ENCODE results near the gene MYOG. TPM values are rescaled to one million over a fixed set of nuclear protein-coding genes. Genes with fewer than 3 reads are reported as not detected.

Gene MYOG
- 1.6 TPM for polyA plus RNA-seq (2013, experiment 1 of 2; ENCODE audit: insufficient read length)
- polyA plus RNA-seq (2013, experiment 2 of 2; ENCODE audit: insufficient read length): 1.6 TPM

DNA sequence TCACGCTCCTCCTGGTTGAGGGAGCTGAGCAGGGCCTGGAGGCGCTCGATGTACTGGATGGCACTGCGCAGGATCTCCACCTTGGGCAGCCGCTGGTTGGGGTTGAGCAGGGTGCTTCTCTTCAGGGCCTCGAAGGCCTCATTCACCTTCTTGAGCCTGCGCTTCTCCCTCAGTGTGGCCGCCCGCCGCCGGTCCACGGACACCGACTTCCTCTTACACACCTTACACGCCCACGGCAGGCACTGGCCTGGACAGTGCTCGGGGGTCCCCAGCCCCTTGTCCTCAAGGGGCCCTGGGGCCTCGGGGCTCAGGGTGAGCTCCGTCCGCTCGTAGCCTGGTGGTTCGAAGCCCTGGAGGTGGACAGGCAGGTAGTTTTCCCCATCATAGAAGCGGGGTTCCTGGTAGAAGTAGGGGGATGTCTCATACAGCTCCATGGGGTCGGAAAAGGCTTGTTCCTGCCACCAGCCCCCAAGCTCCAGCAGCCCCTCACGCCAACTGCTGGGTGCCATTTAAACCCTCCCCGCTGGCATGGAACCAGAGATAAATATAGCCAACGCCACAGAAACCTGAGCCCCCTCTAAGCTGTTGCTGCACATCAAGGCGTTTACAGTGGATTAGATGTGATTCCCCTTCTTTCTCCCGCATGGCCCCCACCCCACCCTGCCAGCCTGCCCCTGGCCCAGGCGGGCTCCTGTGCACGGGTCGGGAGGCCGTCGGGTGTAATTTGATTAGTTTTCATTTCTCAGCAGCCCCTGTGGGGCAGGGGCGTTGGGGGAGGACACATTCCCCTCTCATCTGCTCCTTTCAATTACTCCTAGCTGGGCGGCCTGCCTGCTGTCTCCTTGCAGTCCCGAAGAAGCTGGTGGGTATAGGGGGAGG lies at the start of gene MYOG:
Gene MYOG, minus strand, starts transcription at position 485 of the 879 bp plus-strand sequence. Its CDS starts 51 bp downstream, at position 434.
- DNase-seq: no peak

DNA sequence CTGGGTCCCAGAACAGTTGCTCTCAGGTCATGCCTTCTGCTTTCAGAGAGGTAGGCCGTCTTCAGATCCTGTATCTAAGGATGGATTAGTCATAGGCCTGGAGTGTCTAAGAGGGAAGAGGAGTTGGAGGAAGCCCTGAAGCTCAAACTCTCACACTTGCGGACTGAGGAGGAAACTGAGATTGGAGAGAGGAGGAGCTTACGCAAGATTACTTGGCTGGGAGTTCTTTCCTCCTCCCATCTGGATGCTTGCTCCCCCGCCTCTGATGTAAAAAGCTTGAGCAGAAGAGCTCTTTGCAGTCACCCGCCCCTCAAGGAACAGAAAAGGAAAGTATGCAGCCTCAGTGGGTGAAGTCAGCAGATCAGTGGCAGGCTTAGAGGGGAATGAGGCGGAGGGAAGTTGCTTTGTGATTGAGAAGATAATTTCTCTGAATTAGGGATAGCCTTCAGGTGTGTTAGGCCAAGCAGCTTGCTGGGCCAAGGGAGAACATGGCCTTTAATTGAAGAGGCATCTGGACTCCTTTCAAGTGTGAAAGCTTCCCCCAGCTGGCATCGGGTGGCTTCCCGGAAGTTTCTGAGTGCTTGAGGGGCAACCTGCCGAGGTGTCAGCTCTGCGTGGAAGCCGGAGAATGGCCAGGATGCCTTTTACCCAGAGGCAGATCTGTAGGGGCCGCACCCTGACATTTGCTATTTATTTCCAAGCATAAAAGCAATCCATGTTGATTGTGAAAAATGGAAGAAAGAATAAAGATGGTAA lies 48.3 kb upstream of the MYOG start:
- DNase-seq: peak; percentile 58

DNA sequence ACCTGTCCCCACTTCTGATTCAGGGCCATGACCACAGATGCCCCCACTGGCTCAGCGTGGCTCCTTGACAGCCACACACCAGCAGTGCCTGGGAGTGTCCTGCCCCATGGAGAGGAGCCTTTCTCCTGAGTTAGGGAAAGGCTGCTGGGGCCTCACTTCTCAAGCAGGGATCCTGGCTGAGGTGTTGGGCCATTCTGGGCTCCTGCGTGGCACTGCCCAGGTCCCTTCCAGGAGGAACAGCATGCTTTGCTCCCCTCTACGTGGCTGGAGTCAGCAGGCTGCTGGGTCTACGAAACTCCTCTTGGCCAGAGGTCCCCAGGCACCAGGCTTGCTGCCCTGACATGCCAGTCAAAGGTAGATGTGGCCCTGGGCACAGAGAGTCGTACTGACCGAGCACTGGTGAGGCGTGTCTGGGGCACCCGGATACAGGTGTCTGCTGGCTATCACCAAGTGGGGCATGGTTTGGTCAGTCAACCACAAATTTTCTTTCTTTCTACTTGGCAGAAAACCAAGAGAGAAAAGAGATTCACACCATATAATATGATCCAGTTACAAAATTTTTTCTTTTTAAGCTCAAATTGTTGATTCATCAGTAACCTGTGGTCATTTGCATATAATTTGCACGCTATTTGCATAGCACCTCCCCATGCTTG lies 45.9 kb upstream of the MYOG start:
- no peak for DNase-seq

DNA sequence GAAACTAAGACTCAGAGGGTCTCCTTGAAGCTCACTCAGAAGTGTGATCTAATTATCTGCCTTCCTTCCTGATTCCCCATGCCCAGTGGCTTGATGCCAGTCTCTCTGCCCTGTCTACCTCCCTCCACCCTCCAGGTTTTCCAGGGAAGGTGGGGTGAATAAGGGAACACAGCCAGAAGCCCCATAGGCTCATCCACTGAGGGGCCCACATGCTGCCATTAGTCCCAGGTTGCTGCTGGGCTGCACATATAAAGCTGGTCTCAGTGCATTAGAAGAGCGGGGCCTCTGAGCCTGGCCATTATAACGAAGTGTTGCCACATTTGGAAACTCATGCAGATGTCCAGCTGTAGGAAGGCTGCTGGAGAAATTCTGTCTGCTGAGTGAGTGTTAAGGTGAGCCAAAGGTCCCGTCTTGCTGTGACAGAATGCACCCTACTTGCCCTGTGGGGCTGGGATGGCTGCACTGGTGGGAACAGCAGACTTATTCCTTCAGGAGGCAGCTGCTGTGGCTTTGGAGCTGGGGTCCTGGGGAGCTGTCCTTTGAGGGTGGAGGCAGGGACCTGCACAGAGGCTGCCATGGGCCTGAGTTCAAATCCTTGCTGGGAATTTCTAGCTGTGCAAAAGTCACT lies 44.7 kb upstream of the MYOG start:
- DNase-seq: no peak

DNA sequence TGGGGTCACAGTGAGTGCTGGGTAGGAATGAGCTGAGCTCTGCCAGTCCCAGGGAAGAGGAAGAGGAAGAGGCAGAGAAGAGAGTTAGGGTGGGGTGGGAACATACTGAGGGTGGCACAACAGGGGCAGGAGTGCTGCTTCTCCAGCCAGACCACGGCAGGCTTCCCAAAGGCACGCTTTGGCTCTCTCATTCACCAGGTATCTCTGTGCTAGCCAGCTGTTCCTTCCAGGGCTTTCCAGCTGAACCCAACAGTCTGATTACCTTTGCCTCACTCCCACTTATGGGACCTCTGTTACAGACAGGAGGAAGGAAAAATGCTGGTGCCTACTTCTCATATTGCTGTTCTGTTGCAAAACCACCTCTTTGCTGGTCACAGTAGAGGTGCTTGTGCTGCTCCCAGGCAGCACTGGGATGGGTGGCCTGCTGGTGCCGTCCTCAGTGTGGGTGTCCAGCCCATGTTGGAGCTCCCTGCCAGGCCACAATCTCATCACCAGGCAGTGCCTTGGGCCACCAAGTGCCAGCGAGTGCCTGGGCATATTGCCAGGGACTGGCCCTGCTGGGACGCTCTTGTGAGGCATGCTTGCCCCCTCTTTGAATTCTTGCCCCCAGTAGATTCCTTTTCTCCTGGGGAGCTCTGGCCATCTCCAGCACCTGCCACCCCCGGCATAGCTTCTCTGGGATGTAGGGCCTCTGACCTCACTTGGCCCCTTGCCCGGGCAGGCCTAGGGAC lies 43.9 kb upstream of the MYOG start:
- DNase-seq: no peak

DNA sequence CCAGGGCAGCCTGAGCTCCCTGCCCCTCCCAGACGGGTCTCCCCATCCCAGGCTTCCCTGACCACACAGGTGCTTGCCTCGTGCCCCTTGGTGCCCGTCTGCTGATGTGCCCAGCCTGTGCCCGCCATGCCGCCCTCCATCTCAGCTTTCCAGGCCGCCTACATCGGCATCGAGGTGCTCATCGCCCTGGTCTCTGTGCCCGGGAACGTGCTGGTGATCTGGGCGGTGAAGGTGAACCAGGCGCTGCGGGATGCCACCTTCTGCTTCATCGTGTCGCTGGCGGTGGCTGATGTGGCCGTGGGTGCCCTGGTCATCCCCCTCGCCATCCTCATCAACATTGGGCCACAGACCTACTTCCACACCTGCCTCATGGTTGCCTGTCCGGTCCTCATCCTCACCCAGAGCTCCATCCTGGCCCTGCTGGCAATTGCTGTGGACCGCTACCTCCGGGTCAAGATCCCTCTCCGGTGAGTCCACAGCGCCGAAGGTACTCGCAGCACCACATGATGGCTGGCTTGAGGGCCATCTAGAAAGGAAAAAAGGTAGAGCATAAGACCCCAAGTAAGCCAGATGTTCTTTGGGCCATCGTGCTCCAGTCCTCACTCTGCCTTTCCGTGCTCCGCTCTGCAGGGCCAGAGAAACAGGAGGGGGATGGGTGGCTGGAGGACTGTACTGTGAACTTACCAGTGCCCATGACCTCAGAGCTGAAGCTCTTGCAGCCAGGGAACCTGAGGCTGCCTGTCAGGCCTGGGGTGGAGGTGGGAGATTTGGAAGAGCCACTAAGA lies 43.1 kb upstream of the MYOG start:
- no peak for DNase-seq

DNA sequence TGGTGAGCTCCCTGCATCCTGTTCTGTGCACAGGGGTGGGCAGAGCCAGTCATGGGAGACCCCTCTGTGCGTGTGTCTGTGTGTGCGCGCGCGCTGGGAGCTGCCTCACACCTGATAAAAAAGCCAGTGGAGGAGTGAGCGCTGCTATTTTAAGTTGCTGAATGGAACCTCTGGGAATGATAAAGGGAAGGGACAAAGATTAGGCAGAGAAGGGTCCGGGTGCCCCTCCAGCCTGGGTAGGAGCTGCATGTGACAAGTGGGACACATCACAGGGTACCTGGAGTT lies 42.6 kb upstream of the MYOG start:
- DNase-seq: no peak

DNA sequence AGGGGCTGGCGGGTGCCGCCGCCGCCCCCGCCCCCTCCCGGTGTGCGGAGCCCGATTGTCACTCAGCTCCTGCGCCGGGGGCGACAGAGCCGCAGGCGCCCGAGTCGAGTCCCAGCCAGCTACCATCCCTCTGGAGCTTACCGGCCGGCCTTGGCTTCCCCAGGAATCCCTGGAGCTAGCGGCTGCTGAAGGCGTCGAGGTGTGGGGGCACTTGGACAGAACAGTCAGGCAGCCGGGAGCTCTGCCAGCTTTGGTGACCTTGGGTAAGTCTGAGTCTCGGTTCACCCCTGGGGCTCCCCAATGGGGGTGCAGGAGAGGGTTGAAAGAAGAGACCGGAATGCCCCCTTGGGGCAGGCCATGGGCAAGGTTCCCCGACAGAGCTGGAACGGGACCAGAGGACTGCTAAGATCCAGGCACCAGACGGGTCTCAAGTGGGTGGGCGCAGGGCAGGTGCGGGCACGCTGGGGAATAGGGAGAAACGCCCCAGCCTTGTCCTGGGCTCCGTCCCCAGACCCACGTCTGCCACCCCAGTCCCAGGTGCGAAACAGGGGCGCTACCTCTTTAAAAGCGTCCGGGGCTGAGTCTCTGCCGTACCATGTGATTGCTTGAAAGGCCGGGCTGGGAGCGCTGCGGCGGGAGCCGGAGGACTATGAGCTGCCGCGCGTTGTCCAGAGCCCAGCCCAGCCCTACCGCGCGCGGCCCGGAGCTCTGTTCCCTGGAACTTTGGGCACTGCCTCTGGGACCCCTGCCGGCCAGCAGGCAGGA lies 42.0 kb upstream of the MYOG start, which contains the start of gene ADORA1:
Gene ADORA1, plus strand, starts transcription at position 61 of the 765 bp plus-strand sequence. CDS start 1,116 bp downstream, outside the sequence.
- peak; percentile 44 for DNase-seq

DNA sequence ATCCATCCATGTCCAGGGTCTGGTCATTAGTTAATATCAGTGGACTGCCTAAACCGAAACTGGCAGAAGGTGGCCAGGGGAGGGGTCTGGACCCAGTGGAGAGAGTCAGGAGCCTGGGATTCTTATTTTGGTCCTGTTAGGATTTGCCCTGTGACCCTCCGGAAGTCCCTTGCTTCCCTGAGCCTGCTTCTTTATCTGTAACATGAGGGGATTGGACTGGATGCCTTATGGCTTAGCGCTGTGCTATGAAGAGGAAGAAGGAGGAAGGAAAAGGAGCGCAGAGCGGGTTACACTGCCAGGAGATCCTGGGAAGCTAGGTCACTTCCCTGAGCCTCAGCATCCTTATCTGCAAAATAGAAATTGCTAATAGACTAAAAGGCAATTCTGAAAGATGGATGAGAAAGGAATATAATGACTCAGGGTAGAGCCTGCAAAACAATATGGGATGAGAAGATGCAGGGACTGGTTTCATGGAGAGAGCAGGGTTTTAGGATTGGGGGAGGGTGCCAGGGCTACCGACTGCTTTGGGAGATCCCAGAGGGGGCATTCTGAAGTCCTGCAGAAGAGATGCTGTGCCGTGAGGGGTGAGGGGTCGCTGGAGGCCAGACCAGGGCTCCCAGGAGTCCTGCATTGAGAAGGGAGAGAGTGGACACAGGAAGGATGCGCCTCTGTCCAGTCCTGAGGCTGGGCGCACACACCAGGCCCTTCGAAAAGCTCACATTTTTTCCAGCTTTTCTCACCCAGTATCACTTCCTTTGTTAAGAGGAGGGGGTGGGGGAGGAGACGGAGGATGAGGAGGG lies 41.3 kb upstream of the MYOG start:
- peak; percentile 28 for DNase-seq

DNA sequence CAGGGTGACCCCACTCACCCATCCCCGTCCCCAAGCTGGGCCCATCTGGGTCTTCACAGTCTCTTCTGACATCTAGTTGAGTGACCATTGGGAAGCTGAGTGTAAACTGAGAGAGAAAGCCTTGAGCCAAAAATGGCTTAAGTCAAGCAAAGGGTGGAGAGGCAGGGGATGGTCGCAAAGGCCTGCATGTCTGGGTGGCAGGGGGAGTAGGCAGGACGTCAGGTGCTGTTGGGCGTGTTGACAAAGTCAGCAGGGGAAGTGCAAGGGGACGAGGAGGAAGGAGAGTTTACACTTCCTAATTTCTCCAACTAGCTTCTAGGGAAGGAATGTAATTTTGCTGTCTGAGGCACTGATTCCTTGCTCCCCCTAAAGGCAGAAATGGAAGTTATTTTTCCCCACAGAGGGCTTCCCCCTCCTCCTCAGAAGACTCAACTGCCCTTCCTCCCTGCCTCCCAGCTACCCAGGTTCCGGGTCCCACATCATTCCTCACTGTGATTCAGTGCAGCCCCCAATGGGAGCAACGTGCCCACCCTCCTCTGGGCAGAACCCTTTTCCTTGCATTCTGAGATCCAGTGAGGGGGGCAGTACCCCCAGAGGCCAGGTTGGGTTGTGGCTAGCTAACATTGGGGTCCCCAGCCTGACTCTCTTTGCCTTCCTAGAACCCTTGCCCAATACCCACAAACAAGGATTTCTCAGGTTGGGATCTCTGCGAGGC lies 40.5 kb upstream of the MYOG start:
- DNase-seq: peak; percentile 45

DNA sequence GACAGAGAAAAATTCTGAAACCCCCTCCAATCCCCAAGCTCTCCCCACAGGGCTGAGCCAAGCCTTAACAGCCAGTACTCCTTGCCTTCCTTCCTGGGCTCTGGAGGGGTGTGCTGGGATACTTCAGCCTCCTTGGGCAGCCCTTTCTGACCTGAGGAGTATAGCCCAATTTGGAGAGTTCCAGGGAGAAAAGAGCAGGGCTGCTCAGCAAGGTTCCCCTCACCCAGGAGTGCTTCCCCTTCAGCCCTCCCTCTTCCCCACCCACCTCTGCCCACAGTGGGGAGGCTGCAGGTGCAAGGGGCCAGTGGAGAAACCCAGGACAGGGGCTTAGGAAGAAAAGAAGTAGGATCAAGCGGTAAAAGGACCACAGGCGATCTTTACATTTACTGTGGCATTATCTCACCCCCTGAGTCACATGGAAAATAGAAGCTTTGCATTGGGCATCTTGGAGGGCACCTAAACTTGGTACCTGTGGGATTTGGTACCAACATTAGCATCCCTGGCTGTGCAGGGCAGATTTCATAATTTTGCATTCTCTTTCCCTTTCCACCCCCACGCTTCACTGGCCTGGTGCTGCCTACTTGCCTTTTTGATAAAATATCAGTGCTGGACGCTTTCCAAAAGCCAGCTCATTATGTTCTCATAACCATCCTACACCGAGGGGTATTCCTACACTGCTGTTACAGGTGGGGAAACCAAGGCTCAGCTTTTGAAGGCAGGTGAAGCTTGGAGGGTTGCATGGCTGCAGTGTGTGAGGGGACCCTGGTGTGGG lies 38.9 kb upstream of the MYOG start:
- DNase-seq: no peak

DNA sequence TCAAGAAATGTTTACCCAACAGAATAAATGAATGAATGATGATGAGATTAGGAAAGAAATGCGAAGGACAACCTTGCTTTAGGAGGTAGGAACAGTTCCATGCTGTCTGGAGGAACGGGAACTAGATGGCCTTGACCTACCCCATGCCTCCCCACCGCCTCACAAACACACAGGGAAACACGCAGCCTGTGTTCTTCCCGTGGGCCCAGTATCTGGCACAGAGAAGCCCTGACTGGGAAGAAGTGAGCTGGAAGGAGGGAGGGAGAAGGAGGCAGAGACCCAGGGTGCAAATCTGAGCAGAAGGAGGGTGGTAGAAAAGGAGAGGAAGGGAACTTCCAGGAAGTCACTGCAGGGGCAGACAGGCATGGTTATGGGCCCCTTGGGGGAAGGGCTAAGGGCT lies 38.2 kb upstream of the MYOG start:
- DNase-seq: no peak

DNA sequence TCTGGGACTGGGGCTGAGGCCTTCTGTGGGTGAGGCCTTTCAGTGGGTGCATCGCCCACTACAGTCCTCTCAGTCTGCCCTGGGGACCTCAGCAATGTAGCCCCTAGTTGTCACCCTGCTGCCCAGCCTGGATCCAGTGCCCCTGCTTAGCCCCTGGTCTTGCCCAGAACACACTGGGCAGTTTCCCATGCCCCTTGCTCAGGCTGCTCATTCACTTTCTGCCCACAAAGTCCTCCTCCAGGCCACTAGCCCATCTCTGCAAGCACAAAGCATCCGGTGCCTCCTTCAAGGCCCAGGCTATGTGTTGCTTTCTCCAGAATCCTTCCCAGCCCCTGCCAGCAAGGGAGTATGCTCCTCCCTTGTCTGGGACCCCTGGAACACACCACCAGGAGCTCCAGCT lies 36.3 kb upstream of the MYOG start:
- DNase-seq: no peak

DNA sequence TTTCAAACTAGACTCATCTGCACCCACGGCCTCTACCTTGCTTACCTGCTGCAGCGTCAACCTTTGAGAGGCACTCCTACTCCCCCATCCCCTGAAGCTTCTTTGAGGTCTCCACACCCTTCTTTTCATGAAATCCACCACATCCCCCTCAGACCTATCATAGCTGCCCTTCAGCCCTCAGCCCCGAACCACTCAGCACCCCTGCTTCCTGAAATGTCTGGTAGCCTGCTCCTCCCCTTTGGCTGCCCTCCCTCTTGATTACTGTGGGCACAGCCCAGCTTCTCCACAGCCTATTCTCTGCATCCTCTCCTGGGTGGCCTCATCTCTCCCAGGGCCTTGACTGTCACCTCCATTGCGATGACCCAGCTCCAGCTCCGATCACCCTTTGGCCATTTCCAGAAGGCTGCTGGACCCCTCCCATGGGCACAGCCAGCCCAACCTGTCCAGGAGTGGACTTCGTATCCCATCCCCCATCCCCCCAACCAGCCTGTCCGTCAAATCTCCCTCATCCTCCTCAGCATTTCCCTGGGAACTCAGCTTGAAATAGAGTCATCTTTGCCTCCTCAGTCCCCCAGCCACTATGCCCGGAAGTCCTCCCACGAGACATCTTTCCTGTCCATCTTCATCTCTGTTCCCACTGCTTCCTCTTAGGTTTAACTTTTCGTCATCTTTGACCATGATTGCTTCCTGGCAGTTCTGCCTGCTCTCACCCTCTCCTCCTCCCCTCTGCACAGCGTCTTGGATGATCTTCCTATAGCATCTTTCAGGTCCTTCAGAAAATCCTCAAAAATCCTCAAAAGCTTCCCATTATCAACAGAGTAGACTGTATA lies 35.6 kb upstream of the MYOG start:
- no peak for DNase-seq

DNA sequence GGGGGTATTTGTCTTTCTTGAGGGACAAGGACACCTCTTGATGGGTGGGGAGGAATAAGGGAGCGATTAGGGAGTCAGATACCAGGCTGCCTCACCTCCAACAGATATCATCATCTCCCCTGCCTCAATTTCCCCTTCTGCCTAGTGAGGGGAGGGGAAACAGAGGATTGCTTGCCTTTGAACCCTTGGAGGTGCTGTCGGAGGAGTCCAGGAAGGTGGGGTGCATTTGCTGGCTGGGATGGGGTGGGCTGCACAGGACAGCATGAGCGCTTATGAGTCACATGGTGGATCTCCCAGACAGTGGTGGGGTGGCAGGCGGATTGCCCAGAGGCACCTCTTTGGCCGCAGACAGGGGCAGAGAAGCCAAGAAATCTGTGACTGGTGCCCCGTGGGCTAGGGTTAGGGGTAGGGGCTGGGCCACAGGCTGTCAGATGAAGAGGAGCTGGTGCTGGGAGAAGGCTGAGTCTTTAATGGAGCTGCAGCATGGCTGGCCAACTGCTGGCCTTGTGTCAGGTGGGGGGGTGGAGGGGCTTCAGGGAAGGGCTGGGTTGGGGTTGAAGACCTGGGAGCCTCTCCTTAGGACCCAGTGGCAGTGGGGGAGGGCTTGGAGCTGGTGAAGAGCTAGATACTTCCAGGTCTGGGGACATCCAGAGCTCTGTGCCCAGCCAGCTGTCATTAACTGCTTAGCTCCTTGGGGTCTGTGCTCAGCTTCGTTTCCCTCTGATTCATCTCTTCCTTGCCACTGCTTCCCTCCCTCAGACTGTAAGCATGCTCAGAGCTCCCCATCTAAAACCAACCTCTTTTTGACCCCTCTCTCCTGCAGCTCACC lies 34.7 kb upstream of the MYOG start:
- DNase-seq: no peak
